ENCODE results near the gene KDM8. TPM values are rescaled to one million over a fixed set of nuclear protein-coding genes. Genes with fewer than 3 reads are reported as not detected.
"Not testable (repeated sequence)": the region's sequence is repeated elsewhere in the genome, so short reads cannot be mapped to it uniquely, and the experiment has no call there.

Gene KDM8
- total RNA-seq, 1 donor from 2014 or later = 6.1 TPM

- no peak overlapping the region for H3K4me3 ChIP-seq
- H3K9me3 ChIP-seq = no peaks in the 10 kb centered on the region
- TF ChIP-seq CTCF (IDR thresholded peaks at IDR 0.05) = no peak
- peaks cover 49% of the 10 kb centered on the region for H3K4me1 ChIP-seq
- intact Hi-C loops (cut with DNase I) = no loop called here
- DNase-seq (peak; percentile 39), ATAC-seq (no peak)
- H3K36me3 ChIP-seq = no peaks in the 10 kb centered on the region
- no peaks in the 10 kb centered on the region for H3K27me3 ChIP-seq
- peak overlapping the region; percentile 83 for H3K27ac ChIP-seq
Measured at GRCh38 chr16:27243725-27244362, 40.5 kb downstream of the KDM8 start.

- H3K4me1 ChIP-seq = peaks cover 49% of the 10 kb centered on the region
- no peaks in the 10 kb centered on the region for H3K9me3 ChIP-seq
- peak; percentile 49 for DNase-seq
- no peak overlapping the region for H3K4me3 ChIP-seq
- H3K27me3 ChIP-seq = no peaks in the 10 kb centered on the region
- no peak for TF ChIP-seq CTCF (IDR thresholded peaks at IDR 0.05)
- peak overlapping the region; percentile 83 for H3K27ac ChIP-seq
- H3K36me3 ChIP-seq = no peaks in the 10 kb centered on the region
- intact Hi-C loops (cut with DNase I) = no loop called here
- no peak for ATAC-seq
Measured at GRCh38 chr16:27244363-27244755, 41.0 kb downstream of the KDM8 start.

- H3K9me3 ChIP-seq = no peaks in the 10 kb centered on the region
- peaks cover 48% of the 10 kb centered on the region for H3K4me1 ChIP-seq
- DNase-seq = peak; percentile 58
- no peaks in the 10 kb centered on the region for H3K36me3 ChIP-seq
- peak; percentile 44 for ATAC-seq
- peak overlapping the region; percentile 83 for H3K27ac ChIP-seq
- H3K27me3 ChIP-seq = no peaks in the 10 kb centered on the region
- H3K4me3 ChIP-seq = no peak overlapping the region
- intact Hi-C loops (cut with DNase I) = no loop called here
- no peak for TF ChIP-seq CTCF (IDR thresholded peaks at IDR 0.05)
Measured at GRCh38 chr16:27245276-27246172, 42.2 kb downstream of the KDM8 start.

- TF ChIP-seq CTCF (IDR thresholded peaks at IDR 0.05) = no peak
- H3K9me3 ChIP-seq = no peaks in the 10 kb centered on the region
- H3K4me3 ChIP-seq = no peak overlapping the region
- H3K27ac ChIP-seq = no peak overlapping the region
- DNase-seq (no peak), ATAC-seq (no peak)
- peaks cover 39% of the 10 kb centered on the region for H3K4me1 ChIP-seq
- H3K27me3 ChIP-seq = no peaks in the 10 kb centered on the region
- no peaks in the 10 kb centered on the region for H3K36me3 ChIP-seq
- intact Hi-C loops (cut with DNase I) = no loop called here
Measured at GRCh38 chr16:27246439-27246838, 43.1 kb downstream of the KDM8 start.

- not testable (repeated sequence) for H3K27ac ChIP-seq, DNase-seq
Measured at GRCh38 chr16:27247076-27247475, 43.8 kb downstream of the KDM8 start.

GRCh38 chr16:27248036-27248435, 44.7 kb downstream of the KDM8 start:
- H3K27ac ChIP-seq = no peak overlapping the region
- no peaks in the 10 kb centered on the region for H3K9me3 ChIP-seq
- H3K4me1 ChIP-seq = peaks cover 25% of the 10 kb centered on the region
- intact Hi-C loops (cut with DNase I) = no loop called here
- no peaks in the 10 kb centered on the region for H3K36me3 ChIP-seq
- ATAC-seq (no peak), DNase-seq (no peak)
- H3K27me3 ChIP-seq = no peaks in the 10 kb centered on the region
- TF ChIP-seq CTCF (IDR thresholded peaks at IDR 0.05) = no peak
- no peak overlapping the region for H3K4me3 ChIP-seq

More at GRCh38 chr16:27247076-27247475, 43.8 kb downstream of the KDM8 start:
- H3K4me3 ChIP-seq; H3K36me3 ChIP-seq; H3K27me3 ChIP-seq; intact Hi-C loops (cut with DNase I); ATAC-seq; H3K9me3 ChIP-seq: not testable (repeated sequence)
- H3K4me1 ChIP-seq = peaks cover 32% of the 10 kb centered on the region

GRCh38 chr16:27248886-27249285, 45.6 kb downstream of the KDM8 start:
- DNase-seq = peak; percentile 29

More at GRCh38 chr16:27248886-27249285, 45.6 kb downstream of the KDM8 start:
- peaks cover 21% of the 10 kb centered on the region for H3K4me1 ChIP-seq
- H3K36me3 ChIP-seq; H3K4me3 ChIP-seq; H3K9me3 ChIP-seq; H3K27me3 ChIP-seq; intact Hi-C loops (cut with DNase I); ATAC-seq; H3K27ac ChIP-seq: not testable (repeated sequence)

Measured in upper lobe of right lung (tissue), 1 donor.